PC-9 (cell line): ENCODE data around the gene CHRNG.

Experiments used
- EZH2 ChIP-seq: fragments of 200-600 bp; sonication (generic); IDR thresholded peaks from 2 replicates; pipeline ENCODE4 v1.8.0; 2017; ENCODE audit warnings: antibody characterized with exemption, low read depth
- TF ChIP-seq, protein P1 (sequence below): fragments of 200-600 bp; sonication (generic); conservative IDR thresholded peaks from 2 replicates; pipeline ENCODE4 v1.6.1; 2017; ENCODE audit warnings: mixed run types, antibody characterized with exemption, mild to moderate bottlenecking, moderate library complexity

- TF ChIP-seq, protein P1, sequence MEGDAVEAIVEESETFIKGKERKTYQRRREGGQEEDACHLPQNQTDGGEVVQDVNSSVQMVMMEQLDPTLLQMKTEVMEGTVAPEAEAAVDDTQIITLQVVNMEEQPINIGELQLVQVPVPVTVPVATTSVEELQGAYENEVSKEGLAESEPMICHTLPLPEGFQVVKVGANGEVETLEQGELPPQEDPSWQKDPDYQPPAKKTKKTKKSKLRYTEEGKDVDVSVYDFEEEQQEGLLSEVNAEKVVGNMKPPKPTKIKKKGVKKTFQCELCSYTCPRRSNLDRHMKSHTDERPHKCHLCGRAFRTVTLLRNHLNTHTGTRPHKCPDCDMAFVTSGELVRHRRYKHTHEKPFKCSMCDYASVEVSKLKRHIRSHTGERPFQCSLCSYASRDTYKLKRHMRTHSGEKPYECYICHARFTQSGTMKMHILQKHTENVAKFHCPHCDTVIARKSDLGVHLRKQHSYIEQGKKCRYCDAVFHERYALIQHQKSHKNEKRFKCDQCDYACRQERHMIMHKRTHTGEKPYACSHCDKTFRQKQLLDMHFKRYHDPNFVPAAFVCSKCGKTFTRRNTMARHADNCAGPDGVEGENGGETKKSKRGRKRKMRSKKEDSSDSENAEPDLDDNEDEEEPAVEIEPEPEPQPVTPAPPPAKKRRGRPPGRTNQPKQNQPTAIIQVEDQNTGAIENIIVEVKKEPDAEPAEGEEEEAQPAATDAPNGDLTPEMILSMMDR: no peak
- TF ChIP-seq EZH2: no peak
Observed at GRCh38 chr2:232505856-232506255, 33.6 kb upstream of the CHRNG start.
